ENCODE results near the gene BPHL.
"Not testable (repeated sequence)": the region's sequence is repeated elsewhere in the genome, so short reads cannot be mapped to it uniquely, and the experiment has no call there.

- TF ChIP-seq POLR2AphosphoS5 (IDR thresholded peaks at IDR 0.05; ENCODE audit: low read depth, low read length) = not testable (repeated sequence)
- TF ChIP-seq, protein P1, sequence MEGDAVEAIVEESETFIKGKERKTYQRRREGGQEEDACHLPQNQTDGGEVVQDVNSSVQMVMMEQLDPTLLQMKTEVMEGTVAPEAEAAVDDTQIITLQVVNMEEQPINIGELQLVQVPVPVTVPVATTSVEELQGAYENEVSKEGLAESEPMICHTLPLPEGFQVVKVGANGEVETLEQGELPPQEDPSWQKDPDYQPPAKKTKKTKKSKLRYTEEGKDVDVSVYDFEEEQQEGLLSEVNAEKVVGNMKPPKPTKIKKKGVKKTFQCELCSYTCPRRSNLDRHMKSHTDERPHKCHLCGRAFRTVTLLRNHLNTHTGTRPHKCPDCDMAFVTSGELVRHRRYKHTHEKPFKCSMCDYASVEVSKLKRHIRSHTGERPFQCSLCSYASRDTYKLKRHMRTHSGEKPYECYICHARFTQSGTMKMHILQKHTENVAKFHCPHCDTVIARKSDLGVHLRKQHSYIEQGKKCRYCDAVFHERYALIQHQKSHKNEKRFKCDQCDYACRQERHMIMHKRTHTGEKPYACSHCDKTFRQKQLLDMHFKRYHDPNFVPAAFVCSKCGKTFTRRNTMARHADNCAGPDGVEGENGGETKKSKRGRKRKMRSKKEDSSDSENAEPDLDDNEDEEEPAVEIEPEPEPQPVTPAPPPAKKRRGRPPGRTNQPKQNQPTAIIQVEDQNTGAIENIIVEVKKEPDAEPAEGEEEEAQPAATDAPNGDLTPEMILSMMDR (IDR thresholded peaks at IDR 0.05 in 2 of 3, conservative IDR thresholded peaks at IDR 0.05 in 1 of 3; ENCODE audit: borderline replicate concordance in 1 of 3, insufficient read depth in 1 of 3, low read depth in 2 of 3, low read length in 2 of 3) = not testable (repeated sequence)
Measured at GRCh38 chr6:3172789-3173188, 54.3 kb downstream of the BPHL start.

Measured in HCT116 (cell line).